GM23338 (cell line): Measurements from ENCODE around the gene PARP12. TPM values are rescaled to one million over a fixed set of nuclear protein-coding genes. Genes with fewer than 3 reads are reported as not detected.

ENCODE experiments used
- CTCF ChIP-seq, 2 experiments: fragments of 200-600 bp in 1 of 2; sonication (generic) in 1 of 2; conservative IDR thresholded peaks; 2 replicates each; pipeline versions ENCODE4 v1.5.1 to v1.6.1; 2016 to 2017; ENCODE audit warnings: antibody characterized with exemption in 2 of 2, low read depth in 2 of 2, mild to moderate bottlenecking in 2 of 2, moderate library complexity in 1 of 2
- JUNB ChIP-seq: IDR thresholded peaks from one replicate; pipeline ENCODE4 v1.6.1; 2016; ENCODE audit warnings: antibody characterized with exemption; ENCODE audit not compliant: unreplicated experiment
- ZNF462 ChIP-seq: fragments of 250-450 bp; sonication (Bioruptor Pico); IDR thresholded peaks from 2 replicates; pipeline ENCODE4 v1.5.0; 2020; ENCODE audit warnings: mild to moderate bottlenecking, moderate library complexity
- polyA plus RNA-seq: library from polyadenylated mRNA; unstranded; fragments of >200 nt; fragmentation: Nextera tagmentation; extraction: Ambion mirVana; gene quantifications from 2 replicates; pipeline ENCODE4 v1.2.1, GENCODE V29; 2016
- total RNA-seq: library from RNA; depleted of rRNA; stranded (reverse); fragments of >200 nt; shearing (Covaris generic); gene quantifications from 2 replicates; pipeline ENCODE4 v1.2.3, GENCODE V29; 2014

The PARP12 gene
- total and polyA plus RNA-seq, 2 experiments from 2014 or later, result 2.7 to 10.3 TPM

GRCh38 chr7:139984642-139985539 is 77.9 kb downstream of the PARP12 start (continued):
- no peak for TF ChIP-seq ZNF462 (CRISPR knock-in tag)
- no peak for TF ChIP-seq CTCF (conservative IDR thresholded peaks at IDR 0.05; ENCODE audit: low read depth in 2 of 2)
- no peak for TF ChIP-seq JUNB
